Stimulated activated CD8-positive, alpha-beta memory T cell treated with anti-CD3 and anti-CD28 coated beads, Interleukin-12 subunit alpha, Interleukin-12 subunit beta, amount 100 ng/mL, for 1 hour (primary cell): ENCODE measurements around the gene MERTK.
"Not testable (repeated sequence)": the region's sequence is repeated elsewhere in the genome, so short reads cannot be mapped to it uniquely, and the experiment has no call there.

ENCODE experiments used
- DNase-seq: peaks from one replicate; pipeline ENCODE4 v3.0.0-alpha.2; 2020; ENCODE audit warnings: low read depth

The MERTK gene

GRCh38 chr2:112010751-112011150 is 112.3 kb downstream of the MERTK start:
- no peak for DNase-seq

GRCh38 chr2:112012556-112012955 is 114.1 kb downstream of the MERTK start:
- DNase-seq: no peak

- no peak for DNase-seq
Measured at GRCh38 chr2:112018846-112019245, 120.4 kb downstream of the MERTK start.

GRCh38 chr2:112019569-112019982 is 121.2 kb downstream of the MERTK start:
- DNase-seq: no peak

GRCh38 chr2:112020561-112020960 is 122.2 kb downstream of the MERTK start:
- DNase-seq: no peak

- DNase-seq: no peak
Measured at GRCh38 chr2:112021290-112021689, 122.9 kb downstream of the MERTK start.

GRCh38 chr2:112021781-112022231 is 123.4 kb downstream of the MERTK start:
- no peak for DNase-seq

- DNase-seq: no peak
Measured at GRCh38 chr2:112023707-112024106, 125.3 kb downstream of the MERTK start.

GRCh38 chr2:112024231-112024630 is 125.8 kb downstream of the MERTK start:
- DNase-seq: no peak

- no peak for DNase-seq
Measured at GRCh38 chr2:112024896-112025491, 126.6 kb downstream of the MERTK start.

GRCh38 chr2:112026509-112026908 is 128.1 kb downstream of the MERTK start:
- DNase-seq: no peak

GRCh38 chr2:112027767-112028166 is 129.4 kb downstream of the MERTK start:
- no peak for DNase-seq

- no peak for DNase-seq
Measured at GRCh38 chr2:112029164-112029563, 130.8 kb downstream of the MERTK start.

GRCh38 chr2:112031473-112032223 is 133.2 kb downstream of the MERTK start:
- no peak for DNase-seq

- no peak for DNase-seq
Measured at GRCh38 chr2:112032224-112032586, 133.8 kb downstream of the MERTK start.

GRCh38 chr2:112032689-112033465 is 134.5 kb downstream of the MERTK start:
- no peak for DNase-seq

GRCh38 chr2:112033600-112033999 is 135.2 kb downstream of the MERTK start:
- no peak for DNase-seq

GRCh38 chr2:112034924-112035323 is 136.5 kb downstream of the MERTK start:
- DNase-seq: no peak

- DNase-seq: no peak
Measured at GRCh38 chr2:112035786-112036185, 137.4 kb downstream of the MERTK start.

- not testable (repeated sequence) for DNase-seq
Measured at GRCh38 chr2:112039556-112039955, 141.1 kb downstream of the MERTK start.

- DNase-seq: not testable (repeated sequence)
Measured at GRCh38 chr2:112040066-112040465, 141.7 kb downstream of the MERTK start.

GRCh38 chr2:112041460-112041859 is 143.1 kb downstream of the MERTK start:
- not testable (repeated sequence) for DNase-seq

GRCh38 chr2:112045446-112046014 is 147.1 kb downstream of the MERTK start:
- no peak for DNase-seq
